HG02642 (cell line): ENCODE measurements around the gene METTL24.

Experiments used
- ATAC-seq: cut with Tn5 transposase; IDR thresholded peaks from one replicate; pipeline ENCODE4 v1.9.1; 2021; ENCODE audit warnings: mild to moderate bottlenecking; ENCODE audit not compliant: unreplicated experiment, poor library complexity

METTL24 gene, protein sequence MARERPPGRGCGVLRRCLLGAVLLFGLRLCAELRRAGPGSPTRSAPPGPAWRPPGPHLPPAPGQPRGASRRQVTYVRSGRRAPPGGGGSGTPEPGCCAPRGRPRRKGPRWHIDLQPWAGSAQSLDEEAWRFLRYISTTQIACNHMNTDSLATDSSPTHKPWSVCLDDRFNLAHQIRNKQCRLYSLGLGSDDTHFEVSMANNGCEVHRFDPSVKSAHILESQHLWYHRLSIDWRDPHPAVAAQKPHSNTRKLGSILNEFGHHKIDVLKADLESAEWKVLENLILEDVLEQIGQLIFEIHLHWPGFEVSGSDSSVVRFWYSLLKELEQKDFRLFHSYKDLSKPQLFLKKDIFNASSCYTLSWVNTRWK

DNA sequence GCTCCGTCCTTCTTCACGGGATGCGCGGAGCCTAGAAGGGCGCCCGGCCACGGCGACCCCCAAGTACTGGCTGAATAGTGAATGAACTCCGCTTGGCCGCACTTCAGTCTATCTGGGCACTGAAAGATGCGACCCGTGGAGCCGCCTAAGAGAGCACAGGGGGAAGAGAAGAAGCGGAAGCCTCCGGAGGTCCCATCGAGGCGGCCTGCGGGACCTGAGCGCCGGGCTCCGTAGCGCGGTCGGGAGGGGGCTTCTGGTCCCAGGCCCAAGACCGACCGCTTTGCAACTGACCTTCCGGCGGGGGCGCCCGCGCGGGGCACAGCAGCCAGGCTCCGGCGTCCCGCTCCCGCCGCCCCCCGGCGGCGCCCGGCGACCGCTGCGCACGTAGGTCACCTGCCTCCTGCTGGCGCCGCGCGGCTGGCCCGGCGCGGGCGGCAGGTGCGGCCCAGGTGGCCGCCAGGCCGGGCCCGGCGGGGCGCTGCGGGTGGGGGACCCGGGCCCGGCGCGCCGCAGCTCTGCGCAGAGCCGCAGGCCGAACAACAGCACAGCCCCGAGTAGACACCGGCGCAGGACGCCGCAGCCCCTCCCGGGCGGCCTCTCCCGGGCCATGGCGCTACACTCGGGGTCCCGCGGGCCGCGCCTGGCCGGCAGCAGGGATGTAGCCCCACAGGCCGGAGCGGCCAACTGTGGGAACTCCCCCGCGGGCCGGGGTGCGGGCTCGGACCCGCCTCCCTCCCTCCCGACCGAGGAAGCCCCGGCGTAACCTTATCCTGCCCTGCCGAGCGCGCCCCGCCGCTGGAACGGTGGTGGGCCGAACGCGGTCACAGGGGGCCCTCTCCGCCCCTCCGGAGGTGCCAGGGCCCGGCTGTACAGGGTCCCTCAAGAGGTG is at the start of gene METTL24:
Gene METTL24 (minus strand): TSS at position 686 of the 889 bp plus-strand sequence. CDS start 77 bp downstream, at position 609.
- no peak for ATAC-seq

DNA sequence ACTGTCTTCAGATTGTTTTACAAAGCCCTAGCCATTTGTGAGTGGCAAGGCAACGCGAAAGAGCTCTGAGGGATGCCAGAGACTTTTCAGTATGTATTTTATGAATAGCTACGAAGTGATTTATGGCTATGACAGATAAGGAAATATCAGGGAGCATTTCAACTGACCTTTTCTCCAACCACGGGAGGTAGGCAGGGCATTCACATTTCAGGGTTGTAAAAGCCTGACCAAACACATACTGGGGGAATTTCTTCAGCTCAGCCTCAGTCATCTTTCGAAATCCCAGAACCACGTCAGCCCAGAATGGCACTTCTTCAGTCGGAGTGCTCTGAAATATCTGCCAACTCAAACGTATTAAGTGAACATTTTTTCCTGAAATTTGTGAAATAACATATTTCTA is 46.5 kb upstream of the METTL24 start:
- no peak for ATAC-seq

DNA sequence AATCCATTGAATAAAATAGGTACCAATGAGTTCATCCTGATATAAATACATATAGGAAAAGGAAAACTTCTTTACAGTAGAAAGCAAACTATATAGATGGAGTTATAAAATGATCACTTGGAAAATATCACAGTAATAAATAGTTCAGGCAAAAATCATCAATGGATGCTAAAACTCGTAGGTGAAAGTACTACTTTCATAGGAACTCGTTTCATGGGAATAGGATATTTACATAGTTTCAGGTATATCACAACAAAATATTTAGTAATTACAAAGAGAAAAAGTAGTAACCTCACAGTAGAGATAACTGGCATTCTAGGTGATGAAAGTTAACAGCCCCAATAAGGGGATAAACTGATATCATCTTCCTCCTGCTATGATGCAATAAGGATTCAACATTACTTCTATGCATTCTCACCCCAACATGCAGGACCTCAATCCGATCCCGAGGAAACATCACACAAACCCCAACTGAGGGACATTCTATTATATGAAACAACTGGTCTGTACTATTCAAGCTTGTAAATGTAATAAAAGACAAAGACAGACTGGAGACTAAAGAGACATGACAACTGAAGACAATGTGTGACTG is 43.5 kb upstream of the METTL24 start:
- no peak for ATAC-seq

DNA sequence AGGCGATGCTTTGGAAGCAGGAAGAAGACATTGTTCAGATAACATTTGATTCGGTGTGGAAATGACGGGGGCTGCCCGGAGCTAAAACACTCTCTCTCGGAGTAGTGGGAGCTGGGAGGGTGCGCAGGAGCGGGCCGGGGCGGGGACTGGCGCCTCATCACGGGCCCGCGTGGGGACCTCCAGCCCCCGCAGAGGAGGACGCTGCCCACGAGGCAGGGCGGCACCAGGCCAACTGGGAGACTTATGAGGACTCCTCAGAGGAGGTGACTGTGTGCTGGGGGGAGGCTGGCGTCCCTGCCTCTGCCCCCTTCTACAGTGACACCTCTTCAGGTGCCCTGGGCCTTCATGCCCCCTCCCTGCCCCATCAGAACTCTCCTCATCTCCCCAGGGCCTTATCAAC is 42.1 kb upstream of the METTL24 start:
- no peak for ATAC-seq

DNA sequence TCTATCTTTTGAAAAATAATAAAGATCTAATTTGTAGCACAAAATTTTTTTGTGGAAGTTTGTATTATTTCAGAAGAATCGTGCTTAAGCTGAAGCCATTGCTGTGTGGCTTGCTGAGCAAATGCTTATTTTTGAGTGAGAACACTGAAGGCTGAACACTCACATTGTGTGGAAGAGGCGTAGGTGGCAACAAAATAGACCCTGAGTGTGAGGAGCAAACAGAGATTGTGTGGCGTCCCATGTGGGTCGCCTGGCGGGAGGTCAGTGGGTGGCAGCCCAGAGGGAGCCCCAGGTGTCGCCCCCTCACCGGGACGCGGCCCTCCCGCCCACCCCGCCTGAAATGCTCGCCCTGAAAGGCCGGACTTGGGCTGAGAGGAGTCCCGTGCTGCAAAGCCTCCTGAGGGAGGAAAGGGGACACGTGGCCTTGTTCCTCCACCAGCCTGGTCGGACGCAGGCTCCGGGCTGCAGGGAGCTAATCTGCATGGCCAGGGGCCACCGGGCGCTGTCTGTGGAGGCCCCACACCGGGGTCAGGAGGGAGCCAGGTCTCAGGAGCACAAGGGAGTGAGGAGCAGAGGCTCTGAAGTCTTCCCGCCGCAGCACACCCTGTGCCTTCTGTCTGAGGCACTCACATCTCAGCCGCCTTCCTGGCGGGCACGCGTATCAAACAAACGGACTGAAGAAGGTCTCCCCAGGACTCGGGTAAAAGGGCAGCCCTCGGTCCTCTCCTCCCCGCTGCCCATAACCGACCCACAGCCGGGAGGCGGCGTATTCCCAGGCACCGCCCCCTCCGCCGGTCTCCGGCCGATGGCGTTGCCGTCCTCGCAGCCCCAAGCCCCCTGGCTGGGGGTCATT is 41.3 kb upstream of the METTL24 start:
- no peak for ATAC-seq

DNA sequence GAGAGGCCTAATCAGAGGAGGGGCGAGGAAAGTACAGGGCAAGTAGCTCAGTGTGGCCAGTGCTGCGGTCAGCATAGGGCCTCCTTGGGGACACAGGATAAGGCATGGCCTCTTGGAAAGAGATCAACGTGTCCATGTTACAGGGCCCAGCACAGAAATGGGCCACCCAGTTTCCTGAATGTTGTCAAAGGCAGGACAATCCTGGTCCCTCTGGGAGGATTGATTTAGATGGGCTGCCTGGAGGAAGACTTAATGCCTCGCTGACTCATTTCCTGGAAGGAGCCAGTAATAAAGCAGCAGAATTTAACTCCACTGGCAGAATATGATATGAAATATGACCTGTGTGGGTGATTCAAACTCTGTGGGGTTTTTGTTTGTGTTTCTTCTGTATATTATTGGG is 40.6 kb upstream of the METTL24 start:
- no peak for ATAC-seq

DNA sequence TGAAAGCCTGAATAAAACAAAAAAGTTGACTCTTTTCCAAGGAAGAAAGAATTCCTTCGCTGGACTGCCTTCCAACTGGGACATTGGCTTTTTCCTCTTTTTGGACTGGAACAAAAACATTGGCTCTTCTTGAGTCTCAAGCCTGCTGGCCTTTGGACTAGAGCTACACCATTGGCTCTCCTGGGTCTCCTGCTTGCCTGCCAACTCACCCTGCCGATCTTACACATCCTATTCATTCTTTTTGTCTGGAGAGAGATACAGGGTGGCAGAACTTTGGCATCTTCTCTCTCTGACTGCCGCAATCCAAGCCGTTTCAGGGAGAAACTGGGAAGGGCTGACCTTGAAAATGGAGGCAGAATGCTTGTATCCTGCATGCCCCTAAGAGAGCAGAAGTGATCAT is 37.1 kb upstream of the METTL24 start:
- ATAC-seq: no peak

DNA sequence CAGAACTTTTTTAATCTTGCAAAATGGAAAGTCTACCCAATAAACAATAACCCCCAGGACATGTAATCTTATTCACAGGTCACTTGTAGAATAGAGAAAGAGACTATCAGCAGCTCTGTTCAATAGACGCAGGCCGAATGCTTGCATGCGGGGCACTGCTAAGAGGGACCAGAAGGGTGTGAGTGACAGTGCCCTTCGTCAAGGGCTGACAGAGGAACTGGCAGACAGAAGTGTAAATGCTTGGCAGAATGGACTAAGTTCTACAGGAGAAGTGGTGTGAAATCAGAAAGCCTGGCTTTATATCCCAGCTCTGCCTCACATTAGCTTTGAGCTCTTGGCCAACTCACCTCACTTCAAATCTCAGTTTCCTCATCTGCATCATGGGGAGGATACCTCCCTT is 36.3 kb upstream of the METTL24 start:
- ATAC-seq: no peak

DNA sequence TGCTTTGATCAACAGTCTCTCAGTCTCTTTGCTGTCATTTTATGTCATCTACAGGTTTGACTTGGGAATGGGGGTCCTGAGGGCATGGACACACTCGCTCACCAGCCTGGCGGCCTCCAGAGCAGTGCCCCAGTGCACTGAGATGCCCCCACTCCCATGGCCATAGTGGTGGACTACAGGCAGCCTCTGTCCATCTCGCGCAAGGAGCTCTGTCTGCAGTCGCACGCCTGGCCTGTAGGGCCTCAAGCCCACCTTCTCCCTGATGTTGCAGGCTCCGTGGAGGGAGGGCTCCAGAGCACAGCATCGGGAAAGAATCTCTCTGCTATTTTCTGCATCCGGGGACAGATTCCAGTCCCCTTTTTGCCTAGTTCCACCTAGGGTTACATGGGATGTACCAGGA is 34.6 kb upstream of the METTL24 start:
- ATAC-seq: no peak

DNA sequence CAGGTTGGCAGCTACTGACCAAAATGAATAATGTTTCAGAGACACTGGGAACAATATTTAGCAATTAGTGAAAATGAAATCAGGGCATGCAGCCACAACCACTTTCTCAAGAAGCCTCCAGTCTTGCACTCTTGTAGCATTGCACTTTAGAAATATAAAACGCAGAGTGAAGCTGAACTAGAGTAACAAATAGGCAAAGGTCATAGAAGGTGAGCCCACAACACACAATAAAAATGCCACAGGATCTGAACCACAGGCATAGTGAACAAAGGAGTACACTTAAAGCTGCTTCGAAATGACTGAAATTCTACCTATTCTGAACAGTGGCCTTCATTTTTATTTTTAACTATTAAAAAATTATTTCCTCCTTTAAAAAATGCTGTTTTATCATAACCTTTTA is 32.3 kb upstream of the METTL24 start:
- no peak for ATAC-seq

DNA sequence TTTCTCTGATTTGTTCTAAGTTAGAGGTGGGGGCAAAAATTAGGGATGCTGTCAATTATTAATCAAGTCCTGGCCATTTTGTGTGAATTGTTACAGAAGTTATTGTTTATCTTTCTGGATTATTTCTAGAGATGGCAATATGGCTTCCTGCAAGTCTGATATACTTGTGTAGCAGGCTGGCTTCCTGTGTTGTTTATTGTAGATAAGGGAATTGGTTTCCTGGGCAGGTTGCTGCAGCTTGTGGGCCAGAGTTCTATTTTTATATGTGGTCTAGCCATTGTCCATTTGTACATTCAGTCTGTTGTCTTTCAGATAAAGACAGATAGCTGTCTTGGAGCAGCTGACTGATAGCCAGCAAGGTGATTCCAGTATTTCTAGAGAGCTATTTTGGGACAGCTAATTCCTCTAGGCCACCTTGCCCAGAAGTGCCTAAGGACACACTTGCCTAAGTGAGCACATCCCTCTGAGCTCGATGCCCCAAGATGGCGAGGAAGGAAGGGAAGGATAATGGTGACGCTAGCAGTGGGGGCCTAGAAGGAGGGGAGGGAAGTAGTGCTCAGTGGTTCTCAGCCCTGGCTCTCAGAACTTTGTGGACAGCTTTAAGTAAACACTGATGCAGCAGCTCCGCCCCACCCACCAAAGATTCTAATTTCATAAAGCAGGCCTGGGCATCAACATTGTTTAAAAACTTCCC is 31.7 kb upstream of the METTL24 start:
- no peak for ATAC-seq

DNA sequence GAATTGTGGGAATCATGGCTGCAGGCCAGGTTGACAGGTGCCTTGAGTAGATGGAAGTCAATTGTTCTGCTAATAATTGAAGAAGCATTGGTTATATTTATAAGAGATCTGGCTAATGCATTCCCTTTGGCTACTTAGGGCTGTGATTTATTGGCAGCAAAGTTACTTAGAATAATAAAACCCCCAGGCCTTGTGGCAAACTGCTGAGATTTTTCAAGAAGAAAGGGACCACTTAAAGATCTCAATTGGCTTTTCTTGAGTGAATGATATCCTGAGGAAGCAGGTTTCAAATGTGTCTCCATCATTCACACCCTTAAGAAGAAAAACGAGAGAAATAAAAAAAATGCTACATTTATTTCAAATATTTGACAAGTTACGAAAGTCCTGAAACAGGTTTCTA is 29.8 kb upstream of the METTL24 start:
- ATAC-seq: no peak

DNA sequence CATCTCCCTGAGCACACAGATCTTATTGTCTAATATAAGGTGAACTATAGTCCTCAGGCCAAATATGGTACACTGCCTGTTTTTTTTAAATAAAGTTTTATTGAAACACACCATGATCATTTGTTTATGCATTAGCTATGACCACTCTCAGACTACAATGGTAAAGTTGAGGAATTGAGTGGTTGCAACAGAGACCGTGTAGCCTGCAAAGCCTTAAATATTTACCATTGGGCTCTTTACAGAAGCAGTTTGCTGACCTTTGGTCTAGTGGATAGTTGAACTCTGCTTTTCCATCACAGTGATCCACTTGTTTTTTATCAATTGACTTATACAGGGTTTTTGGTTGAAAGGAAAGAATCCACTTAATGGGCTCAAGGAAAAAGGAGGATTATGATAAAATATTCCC is 27.3 kb upstream of the METTL24 start:
- ATAC-seq: no peak

DNA sequence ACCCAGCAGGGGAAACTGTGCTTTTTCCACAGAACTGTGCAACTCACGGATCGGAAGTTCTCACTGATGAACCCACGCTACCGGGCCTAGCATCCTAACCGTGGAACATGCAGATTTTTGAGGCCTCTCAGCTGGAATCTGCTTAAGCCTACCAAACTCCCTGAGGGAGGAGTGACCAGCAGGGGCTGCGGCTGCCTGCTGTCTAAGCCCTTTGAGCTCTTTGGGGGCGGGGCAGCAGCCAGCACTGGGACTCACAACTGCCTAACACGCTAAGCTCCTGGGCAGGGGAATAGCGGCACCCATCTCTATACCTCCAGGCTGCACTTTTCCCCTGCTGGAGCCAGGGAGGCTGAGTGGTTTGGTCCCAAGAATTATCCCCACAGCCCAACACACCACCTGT is 20.4 kb upstream of the METTL24 start:
- ATAC-seq: no peak

DNA sequence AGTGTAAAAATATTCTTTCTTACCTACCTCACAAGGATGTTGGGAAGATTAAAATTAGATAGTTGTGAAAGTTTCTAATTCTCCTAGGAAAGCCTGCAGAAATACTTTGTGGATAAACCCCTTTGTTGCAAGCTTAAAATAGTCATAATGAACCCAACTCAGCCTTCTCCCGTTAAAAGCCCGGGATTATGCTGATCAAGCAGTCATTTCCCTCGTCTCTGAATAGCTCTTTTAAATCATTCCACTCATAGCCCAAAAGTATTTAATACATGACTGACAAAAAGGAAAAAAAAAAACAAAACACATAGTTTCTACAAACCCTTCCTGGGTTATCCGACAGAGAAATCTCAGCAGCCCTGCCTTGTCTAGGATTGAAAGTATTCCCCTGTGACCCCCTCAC is 10.9 kb upstream of the METTL24 start:
- ATAC-seq: no peak

DNA sequence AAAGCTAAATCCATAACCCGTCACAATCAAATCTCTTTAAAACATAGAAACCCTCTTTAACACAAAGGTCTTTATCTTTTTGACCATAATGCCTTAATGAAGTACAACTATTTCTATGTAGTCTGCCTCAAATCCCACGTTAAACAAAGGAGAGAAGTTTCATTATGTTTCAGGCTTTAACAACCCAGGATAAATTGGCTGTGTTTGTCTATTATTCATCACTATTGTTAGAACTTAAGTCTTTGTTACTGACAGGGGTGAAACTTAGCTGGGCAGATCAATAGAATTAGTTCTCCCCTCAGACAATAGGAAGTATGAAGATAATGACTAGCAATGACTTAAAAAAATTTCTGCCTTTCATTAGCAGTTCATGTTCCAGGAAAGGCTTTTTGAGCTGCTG is 10.1 kb upstream of the METTL24 start:
- ATAC-seq: no peak

DNA sequence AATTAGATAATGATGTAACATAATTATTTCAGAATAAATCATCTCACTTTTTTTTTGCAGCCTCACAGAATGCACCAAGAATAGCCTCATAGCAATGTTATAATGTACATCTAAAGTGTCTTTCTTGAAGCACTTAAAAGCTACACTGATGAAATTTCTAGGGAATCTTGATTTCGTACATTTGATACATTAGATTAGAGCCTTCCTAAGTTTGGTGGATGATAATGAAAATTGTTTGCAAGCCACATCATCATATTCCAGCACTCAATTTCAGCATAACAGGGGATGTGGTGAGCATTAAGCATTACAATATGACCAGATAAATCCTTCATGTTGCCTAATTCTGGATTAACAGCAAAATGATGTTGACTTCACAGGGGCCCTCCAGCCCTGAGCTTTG is 9.7 kb upstream of the METTL24 start:
- ATAC-seq: no peak

DNA sequence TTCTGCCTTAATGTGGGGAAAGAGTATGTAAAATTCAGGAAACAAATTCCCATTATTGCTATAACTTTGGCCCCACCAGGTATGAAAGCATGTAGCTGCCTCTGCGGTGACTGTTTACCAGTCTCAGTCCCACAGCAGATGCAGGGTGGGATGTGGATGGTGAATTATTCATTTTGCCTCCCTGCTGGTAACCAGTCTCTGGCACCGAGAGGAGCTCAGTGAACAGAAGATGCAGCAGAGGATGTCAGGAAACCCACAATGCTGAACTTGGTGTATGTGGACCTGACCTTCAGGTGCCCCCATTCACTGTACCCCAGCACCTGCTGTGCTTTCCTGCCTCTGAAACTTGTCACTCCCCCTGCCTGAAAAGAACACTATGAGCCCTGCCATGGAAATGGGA is 8.8 kb upstream of the METTL24 start:
- ATAC-seq: no peak

DNA sequence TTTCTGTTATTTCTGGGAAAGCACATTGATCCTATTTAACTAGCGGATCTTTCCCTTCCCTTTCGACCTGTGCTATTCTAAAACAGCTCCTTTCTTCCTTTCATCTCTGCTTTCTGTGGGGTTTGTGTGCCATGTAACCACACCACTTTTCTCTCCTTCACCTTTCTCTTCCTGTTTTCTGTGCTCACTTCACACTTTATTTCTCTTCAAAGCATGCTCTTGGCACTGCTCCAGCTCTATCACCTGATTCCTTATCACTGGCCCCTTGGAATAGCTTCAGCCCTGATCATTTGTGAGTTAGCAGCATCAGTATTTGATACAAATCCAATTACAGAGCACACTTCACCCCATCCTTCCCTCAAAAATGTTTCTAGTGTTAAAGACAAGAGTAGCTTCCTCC is 8.1 kb upstream of the METTL24 start:
- ATAC-seq: no peak
